Fibroblast of lung (primary cell): ENCODE results near the gene PCSK5.

Source experiments
- EZH2 ChIP-seq: IDR thresholded peaks from 2 replicates; pipeline ENCODE4 v1.5.1; 2012; ENCODE audit warnings: low read length, control low read depth, mild to moderate bottlenecking; ENCODE audit errors: missing control alignments
- TF ChIP-seq, protein P1 (sequence below), 2 donors: IDR thresholded peaks in 1 of 2; conservative IDR thresholded peaks in 1 of 2; 1 replicate in 1 of 2; 2 replicates in 1 of 2; pipeline ENCODE4 v1.5.1; 2011 to 2012; ENCODE audit warnings: low read length in 2 of 2, control low read depth in 1 of 2, inconsistent platforms in 1 of 2, low read depth in 1 of 2, mild to moderate bottlenecking in 1 of 2

DNA sequence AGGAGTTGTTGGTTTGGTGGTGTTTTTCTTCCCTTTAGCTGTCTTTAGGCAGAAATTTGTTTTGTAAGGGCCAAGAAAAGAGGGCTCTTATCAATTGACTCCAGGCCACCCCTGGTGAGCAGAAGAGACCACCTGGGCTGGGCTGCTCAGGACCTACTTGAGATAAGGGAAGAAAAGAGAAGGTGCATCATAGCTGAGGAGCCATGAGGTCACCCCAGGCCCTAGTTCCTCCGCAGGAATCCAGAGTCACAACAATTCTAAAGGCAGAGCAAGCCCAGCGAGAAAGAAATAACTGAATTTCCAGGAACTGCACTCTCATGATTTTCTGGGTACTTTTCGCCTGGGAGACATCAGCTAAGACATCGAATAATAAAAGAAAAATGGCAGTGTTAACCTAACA, 468.9 kb downstream of the PCSK5 start:
- TF ChIP-seq, protein P1, sequence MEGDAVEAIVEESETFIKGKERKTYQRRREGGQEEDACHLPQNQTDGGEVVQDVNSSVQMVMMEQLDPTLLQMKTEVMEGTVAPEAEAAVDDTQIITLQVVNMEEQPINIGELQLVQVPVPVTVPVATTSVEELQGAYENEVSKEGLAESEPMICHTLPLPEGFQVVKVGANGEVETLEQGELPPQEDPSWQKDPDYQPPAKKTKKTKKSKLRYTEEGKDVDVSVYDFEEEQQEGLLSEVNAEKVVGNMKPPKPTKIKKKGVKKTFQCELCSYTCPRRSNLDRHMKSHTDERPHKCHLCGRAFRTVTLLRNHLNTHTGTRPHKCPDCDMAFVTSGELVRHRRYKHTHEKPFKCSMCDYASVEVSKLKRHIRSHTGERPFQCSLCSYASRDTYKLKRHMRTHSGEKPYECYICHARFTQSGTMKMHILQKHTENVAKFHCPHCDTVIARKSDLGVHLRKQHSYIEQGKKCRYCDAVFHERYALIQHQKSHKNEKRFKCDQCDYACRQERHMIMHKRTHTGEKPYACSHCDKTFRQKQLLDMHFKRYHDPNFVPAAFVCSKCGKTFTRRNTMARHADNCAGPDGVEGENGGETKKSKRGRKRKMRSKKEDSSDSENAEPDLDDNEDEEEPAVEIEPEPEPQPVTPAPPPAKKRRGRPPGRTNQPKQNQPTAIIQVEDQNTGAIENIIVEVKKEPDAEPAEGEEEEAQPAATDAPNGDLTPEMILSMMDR (conservative IDR thresholded peaks at IDR 0.05 in 1 of 2, IDR thresholded peaks at IDR 0.05 in 1 of 2; ENCODE audit: low read depth in 1 of 2, low read length in 2 of 2) = no peak
- TF ChIP-seq EZH2 = no peak
